ENCODE results near the gene HOXD13. TPM values are rescaled to one million over a fixed set of nuclear protein-coding genes. Genes with fewer than 3 reads are reported as not detected.

Gene HOXD13
- total RNA-seq, 1 experiment from 2014 or later, result not detected

- DNase-seq (ENCODE audit: unreplicated experiment), result no peak
- no peaks in the 10 kb centered on the region for H3K36me3 Mint-ChIP-seq (ENCODE audit: insufficient read depth, unreplicated experiment)
- TF ChIP-seq, protein P1, sequence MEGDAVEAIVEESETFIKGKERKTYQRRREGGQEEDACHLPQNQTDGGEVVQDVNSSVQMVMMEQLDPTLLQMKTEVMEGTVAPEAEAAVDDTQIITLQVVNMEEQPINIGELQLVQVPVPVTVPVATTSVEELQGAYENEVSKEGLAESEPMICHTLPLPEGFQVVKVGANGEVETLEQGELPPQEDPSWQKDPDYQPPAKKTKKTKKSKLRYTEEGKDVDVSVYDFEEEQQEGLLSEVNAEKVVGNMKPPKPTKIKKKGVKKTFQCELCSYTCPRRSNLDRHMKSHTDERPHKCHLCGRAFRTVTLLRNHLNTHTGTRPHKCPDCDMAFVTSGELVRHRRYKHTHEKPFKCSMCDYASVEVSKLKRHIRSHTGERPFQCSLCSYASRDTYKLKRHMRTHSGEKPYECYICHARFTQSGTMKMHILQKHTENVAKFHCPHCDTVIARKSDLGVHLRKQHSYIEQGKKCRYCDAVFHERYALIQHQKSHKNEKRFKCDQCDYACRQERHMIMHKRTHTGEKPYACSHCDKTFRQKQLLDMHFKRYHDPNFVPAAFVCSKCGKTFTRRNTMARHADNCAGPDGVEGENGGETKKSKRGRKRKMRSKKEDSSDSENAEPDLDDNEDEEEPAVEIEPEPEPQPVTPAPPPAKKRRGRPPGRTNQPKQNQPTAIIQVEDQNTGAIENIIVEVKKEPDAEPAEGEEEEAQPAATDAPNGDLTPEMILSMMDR (IDR thresholded peaks at IDR 0.05; ENCODE audit: unreplicated experiment), result no peak
- H3K4me1 Mint-ChIP-seq (ENCODE audit: insufficient read depth, unreplicated experiment), result no peaks in the 10 kb centered on the region
- CTCF ChIA-PET, result interaction anchor here (0.7 to 2.3 kb wide), 4 partner anchors 15 to 1082 kb away, joined by 3 to 11 read pairs (median 4); no protein-coding TSS in a partner anchor
- peaks cover 10% of the 10 kb centered on the region for H3K9me3 Mint-ChIP-seq (ENCODE audit: unreplicated experiment)
- intact Hi-C loops (cut with micrococcal nuclease), result no loop called here
- no TSS peak for BruUV-seq (replicated peaks)
- no peak overlapping the region for H3K4me3 Mint-ChIP-seq (ENCODE audit: unreplicated experiment)
- POLR2A ChIA-PET, result no interaction called here
- peaks cover 64% of the 10 kb centered on the region for H3K27me3 Mint-ChIP-seq (ENCODE audit: insufficient read depth, unreplicated experiment)
- no peak overlapping the region for H3K27ac Mint-ChIP-seq (ENCODE audit: low read depth, unreplicated experiment)
Observed at GRCh38 chr2:176078541-176079284, 13.8 kb upstream of the HOXD13 start.

- no TSS peak for BruUV-seq (replicated peaks)
- H3K9me3 Mint-ChIP-seq (ENCODE audit: unreplicated experiment), result peaks cover 13% of the 10 kb centered on the region
- H3K4me3 Mint-ChIP-seq (ENCODE audit: unreplicated experiment), result peak overlapping the region; percentile 18
- DNase-seq (ENCODE audit: unreplicated experiment), result no peak
- no peak overlapping the region for H3K27ac Mint-ChIP-seq (ENCODE audit: low read depth, unreplicated experiment)
- TF ChIP-seq, protein P1 (IDR thresholded peaks at IDR 0.05; ENCODE audit: unreplicated experiment), result no peak
- POLR2A ChIA-PET, result no interaction called here
- H3K27me3 Mint-ChIP-seq (ENCODE audit: insufficient read depth, unreplicated experiment), result peaks cover 64% of the 10 kb centered on the region
- CTCF ChIA-PET, result interaction anchor here (0.7 to 2.3 kb wide), 6 partner anchors 13 to 1309 kb away, joined by 3 to 11 read pairs (median 3); no protein-coding TSS in a partner anchor
- no peaks in the 10 kb centered on the region for H3K4me1 Mint-ChIP-seq (ENCODE audit: insufficient read depth, unreplicated experiment)
- no peaks in the 10 kb centered on the region for H3K36me3 Mint-ChIP-seq (ENCODE audit: insufficient read depth, unreplicated experiment)
- intact Hi-C loops (cut with micrococcal nuclease), result no loop called here
Observed at GRCh38 chr2:176079285-176079830, 13.2 kb upstream of the HOXD13 start.

- Mint-ChIP-seq H3K27me3 (ENCODE audit: insufficient read depth, unreplicated experiment) (peaks cover 64% of the 10 kb centered on the region), H3K9me3 (ENCODE audit: unreplicated experiment) (peaks cover 13% of the 10 kb centered on the region), H3K27ac (ENCODE audit: low read depth, unreplicated experiment) (no peak overlapping the region), H3K36me3 (ENCODE audit: insufficient read depth, unreplicated experiment) (no peaks in the 10 kb centered on the region), H3K4me1 (ENCODE audit: insufficient read depth, unreplicated experiment) (no peaks in the 10 kb centered on the region), H3K4me3 (ENCODE audit: unreplicated experiment) (no peak overlapping the region)
- DNase-seq (ENCODE audit: unreplicated experiment), result no peak
- ChIA-PET POLR2A (no interaction called here), CTCF (interaction anchor here (0.7 to 2.3 kb wide), 8 partner anchors 12 to 1309 kb away, joined by 3 to 11 read pairs (median 3); no protein-coding TSS in a partner anchor)
- BruUV-seq (replicated peaks), result no TSS peak
- TF ChIP-seq, protein P1 (IDR thresholded peaks at IDR 0.05; ENCODE audit: unreplicated experiment), result peak; percentile 30
- intact Hi-C loops (cut with micrococcal nuclease), result loop anchor here (10.0 kb wide), 1 partner anchor 115 kb away; no protein-coding TSS in a partner anchor
Observed at GRCh38 chr2:176079831-176080539, 12.5 kb upstream of the HOXD13 start.
